HG02943 (cell line): Measurements from ENCODE around the gene GLTPD2.

Experiments used
- ATAC-seq: cut with Tn5 transposase; IDR thresholded peaks from one replicate; pipeline ENCODE4 v1.9.1; 2021; ENCODE audit warnings: mild to moderate bottlenecking, low read depth, moderate library complexity; ENCODE audit not compliant: unreplicated experiment

GLTPD2 gene

DNA sequence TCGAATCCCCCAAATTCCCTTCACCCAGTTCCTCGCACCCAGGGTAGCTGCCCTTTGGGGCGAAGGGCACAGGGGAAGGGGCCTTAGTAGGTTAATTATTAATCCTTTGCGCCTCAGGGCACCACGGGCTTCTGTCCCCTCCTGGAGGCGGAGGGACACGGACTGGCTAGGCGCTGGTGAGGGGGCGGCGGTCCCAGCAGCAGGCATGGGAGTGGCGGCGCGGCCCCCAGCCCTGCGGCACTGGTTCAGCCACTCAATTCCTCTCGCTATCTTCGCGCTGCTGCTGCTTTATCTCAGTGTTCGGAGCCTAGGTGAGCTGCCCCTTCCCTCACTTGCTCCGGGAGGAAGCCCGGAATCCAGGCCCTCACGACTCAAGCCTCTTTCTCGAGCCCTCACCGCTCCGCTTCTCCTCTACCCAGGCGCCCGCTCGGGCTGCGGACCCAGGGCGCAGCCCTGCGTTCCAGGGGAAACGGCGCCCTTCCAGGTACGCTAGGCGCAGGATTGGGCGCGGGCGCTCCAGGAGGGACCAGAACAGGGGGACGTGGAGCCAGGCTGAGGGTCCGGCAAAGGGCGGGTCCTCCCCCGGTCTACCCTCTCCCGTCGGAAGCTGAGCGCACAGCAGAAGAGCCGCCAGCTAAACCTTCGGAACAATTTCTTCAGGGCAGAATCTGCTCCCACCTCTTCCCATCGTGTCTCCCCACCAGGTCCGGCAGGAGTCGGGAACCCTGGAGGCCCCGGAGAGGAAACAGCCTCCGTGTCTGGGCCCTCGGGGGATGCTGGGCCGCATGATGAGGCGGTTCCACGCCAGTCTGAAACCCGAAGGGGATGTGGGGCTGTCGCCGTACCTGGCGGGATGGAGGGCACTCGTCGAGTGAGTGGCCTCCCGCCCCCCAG lies at the start of gene GLTPD2:
Gene GLTPD2, plus strand, starts transcription at position 158 of the 894 bp plus-strand sequence. Its CDS starts 48 bp downstream, at position 206.
- ATAC-seq: no peak

- no peak for ATAC-seq
Observed at GRCh38 chr17:4739122-4740024, 49.4 kb upstream of the GLTPD2 start, which contains the start of the genes CXCL16 and ZMYND15. Gene CXCL16, minus strand, starts transcription at chr17:4739928. Its CDS starts 589 bp downstream, at chr17:4739339. Gene ZMYND15, plus strand, starts transcription at chr17:4739833. Its CDS starts 716 bp downstream, at chr17:4740549.

DNA sequence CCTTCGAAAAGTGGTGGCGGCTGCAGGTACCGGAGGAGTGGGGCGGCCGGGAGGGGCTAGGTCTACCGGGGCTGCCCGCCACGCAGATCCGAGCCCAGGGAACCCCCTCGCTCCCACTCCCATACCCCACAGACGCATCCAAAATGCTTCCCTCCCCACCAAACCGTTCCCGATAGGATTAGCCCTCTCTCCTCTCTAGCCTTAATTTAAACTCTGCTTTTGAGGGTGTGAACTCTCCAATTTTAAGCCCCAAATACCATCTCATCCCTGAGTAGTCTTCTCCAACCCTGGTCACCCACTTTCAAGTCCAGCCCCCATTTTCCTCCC lies 48.8 kb upstream of the GLTPD2 start:
- ATAC-seq: no peak

GRCh38 chr17:4740584-4740983 lies 48.2 kb upstream of the GLTPD2 start:
- ATAC-seq: no peak

DNA sequence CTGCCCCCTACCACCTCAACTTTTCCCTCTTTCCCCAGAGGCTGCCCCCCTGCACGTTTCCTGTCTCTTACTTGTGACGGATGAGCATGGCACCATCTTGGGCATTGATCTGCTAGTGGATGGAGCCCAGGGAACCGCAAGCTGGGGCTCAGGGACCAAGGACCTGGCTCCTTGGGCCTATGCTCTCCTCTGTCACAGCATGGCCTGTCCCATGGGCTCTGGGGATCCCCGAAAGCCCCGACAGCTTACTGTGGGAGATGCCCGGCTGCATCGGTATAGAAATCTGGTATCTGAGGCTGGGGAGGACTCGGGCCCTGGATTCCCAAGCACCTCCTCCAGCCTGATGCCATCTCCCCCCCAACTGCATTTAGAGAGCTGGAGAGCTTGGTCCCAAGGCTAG lies 47.2 kb upstream of the GLTPD2 start:
- no peak for ATAC-seq

DNA sequence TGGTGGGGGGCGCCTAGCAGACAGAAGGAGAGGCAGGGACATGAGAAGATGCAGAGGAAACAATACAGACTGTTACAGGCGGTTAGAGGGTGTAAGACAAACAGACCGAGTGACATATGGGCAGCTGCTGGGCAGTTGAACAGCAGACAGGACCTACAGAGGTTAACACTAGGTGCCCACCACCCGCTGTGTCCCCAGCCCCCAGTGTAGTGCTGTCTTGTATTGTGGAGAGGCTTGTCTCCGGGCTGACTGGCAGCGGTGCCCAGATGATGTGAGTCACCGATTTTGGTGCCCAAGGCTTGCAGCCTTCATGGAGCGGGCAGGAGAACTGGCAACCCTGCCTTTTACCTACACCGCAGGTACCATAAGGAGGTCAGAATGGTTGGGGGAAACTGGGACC lies 46.6 kb upstream of the GLTPD2 start:
- no peak for ATAC-seq

DNA sequence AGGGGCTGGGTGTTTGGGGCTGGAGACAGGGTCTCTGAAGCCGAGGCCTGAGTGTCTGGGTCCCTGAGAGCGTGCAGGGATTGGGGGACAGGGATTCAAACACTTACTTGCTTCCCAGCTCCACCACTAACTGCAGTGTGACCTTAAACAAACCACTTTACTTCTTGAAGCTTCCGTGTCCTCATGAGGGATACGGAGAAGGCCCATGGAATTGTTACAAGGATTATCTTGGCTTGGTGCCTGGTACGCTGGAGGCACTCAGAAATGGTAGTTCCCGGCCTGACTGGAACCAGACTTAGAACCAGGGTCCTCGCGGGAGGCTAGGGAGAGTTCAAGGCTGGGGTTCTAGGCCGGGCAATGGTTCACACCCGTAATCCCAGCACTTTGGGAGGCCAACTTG lies 46.1 kb upstream of the GLTPD2 start:
- ATAC-seq: no peak

DNA sequence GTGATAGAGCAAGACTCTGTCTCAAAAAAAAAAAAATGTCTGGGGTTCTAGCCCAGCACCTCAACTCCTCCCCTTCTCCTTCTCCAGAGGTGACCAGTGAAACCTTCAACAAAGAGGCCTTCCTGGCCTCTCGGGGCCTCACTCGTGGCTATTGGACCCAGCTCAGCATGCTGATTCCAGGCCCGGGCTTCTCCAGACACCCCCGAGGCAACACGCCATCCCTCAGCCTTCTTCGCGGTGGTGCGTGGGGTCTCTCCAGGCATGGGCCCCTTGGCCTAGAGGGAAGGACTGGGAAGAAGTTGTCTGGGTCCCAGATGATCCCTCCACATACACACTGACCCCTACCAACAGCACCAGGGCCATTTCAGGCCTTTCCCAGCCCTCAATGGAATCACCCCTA lies 45.5 kb upstream of the GLTPD2 start:
- no peak for ATAC-seq

DNA sequence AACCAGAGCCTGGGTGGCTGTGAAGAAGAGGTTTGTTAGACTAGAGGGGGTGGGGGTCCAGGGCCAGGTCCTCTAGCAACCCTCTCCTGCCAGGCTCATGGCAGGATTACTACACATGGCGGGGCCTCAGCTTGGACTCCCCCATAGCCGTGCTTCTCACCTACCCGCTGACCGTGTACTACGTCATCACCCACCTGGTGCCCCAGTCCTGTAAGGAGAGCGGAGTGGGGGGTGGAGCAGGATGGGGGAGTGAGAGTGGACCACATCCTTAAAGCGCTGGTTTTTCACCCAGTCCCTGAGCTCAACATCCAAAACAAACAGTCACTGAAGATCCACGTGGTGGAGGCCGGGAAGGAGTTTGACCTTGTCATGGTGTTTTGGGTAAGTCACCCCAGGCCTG lies 44.9 kb upstream of the GLTPD2 start:
- no peak for ATAC-seq

- no peak for ATAC-seq
Observed at GRCh38 chr17:4744999-4745969, 43.5 kb upstream of the GLTPD2 start.

DNA sequence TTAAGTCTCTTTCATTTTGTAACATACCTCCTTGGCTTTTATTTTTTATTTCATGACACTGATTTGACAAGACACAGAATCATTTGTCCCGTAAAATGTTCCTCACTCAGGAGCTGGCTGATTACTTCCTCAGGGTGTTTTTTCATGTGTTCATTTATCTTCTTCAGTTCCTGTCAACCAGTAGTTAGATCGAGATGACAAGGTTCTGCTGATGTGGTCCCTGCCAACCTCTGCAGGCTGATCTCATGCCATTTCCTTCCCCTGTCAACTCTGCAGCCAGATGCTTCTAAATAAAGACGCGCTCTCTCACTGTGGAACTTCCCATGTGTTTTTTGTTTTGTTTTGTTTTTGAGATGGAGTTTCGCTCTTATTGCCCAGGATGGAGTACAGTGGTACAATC lies 40.9 kb upstream of the GLTPD2 start:
- no peak for ATAC-seq

GRCh38 chr17:4748686-4749085 lies 40.1 kb upstream of the GLTPD2 start:
- no peak for ATAC-seq

- no peak for ATAC-seq
Observed at GRCh38 chr17:4750606-4751005, 38.2 kb upstream of the GLTPD2 start.

GRCh38 chr17:4751932-4752331 lies 36.8 kb upstream of the GLTPD2 start:
- ATAC-seq: no peak

- no peak for ATAC-seq
Observed at GRCh38 chr17:4753392-4753791, 35.4 kb upstream of the GLTPD2 start.

DNA sequence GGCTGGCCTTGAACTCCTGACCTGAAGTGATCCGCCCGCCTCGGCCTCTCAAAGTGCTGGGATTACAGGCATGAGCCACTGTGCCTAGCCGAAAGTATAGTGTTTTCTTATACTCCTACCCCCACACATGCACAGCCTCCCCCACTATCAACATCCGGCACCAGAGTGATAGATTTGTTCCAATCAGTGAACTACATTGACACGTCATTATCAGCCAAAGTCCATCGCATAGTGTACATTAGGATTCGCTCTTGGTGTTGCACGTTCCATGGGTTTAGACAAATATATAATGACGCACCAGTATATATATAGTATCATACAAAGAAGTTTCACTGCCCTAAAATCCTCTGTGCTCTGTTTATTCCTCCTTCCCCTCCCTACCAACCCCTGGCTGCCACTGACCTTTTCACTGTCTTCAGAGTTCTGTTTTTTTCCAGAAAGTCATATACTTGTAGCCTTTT lies 29.0 kb upstream of the GLTPD2 start:
- ATAC-seq: no peak

GRCh38 chr17:4764595-4764994 lies 24.2 kb upstream of the GLTPD2 start:
- ATAC-seq: no peak

GRCh38 chr17:4766201-4766600 lies 22.6 kb upstream of the GLTPD2 start:
- ATAC-seq: no peak

GRCh38 chr17:4766723-4767122 lies 22.0 kb upstream of the GLTPD2 start:
- no peak for ATAC-seq

- ATAC-seq: no peak
Observed at GRCh38 chr17:4768298-4768697, 20.5 kb upstream of the GLTPD2 start.
